ENCODE measurements around the gene C4orf36. TPM values are rescaled to one million over a fixed set of nuclear protein-coding genes. Genes with fewer than 3 reads are reported as not detected.

Gene C4orf36, protein sequence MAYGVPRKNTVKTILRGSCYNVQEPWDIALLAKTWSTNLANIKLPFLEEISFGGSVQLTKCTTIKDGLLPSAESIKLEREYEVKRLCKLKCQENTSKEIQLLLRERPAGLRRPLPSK
- total RNA-seq = 1 to 10 TPM in 3 of 4 donors, not detected in 1; 2.8 to 4.7 (median 3.4) TPM

DNA sequence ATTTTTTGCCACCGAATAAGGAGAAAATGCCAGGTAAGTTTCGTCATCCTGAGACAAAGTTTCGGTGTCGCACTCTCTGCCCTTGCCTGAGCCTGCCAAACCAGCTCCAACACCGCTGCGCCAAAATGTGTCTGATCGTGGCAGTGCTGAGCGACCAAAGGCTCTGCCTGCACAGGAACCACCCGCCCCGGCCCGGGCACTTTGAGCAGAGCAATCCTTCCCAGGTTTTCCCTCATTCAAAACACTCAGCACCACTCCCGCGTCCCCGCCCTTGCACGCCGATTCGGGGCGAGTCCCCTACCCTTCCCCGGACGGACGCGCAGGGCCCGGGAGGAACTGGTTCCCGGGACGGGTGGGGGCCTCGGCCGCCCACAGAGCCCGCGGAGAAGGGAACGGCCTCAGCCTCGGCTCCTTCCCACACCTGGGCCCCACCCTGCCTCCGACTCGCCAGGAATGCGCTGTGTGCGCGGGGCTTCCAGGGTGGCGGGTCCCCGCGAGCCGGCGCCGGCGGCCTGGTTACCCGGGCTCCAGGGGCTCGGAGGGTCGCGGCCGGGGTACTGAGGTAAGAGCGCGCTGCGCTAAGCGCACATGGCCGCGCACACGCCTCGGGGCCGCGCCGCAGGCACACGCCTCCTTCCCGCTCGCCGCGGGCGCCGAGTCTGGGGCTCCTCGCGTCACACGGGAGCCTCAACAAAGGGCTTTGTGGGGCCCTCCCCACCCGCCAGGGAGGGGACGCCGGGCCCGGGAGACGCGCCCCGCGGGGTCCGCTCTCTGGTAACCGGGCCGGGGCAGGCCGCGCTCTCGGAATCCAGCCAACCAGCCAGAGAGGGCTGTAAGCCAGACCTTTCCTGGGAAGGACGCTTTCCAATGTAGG is at the start of gene C4orf36:
Gene C4orf36, minus strand, starts transcription at position 661 of the 874 bp plus-strand sequence. CDS start 902 bp downstream, outside the sequence.
- 0 to 2% methylated on average over 28 to 45 of the region's 84 CpGs for WGBS, 2 donors
- DNase-seq (ENCODE audit: low spot score in 2 of 2) = peak; percentile 82 to 95
- H3K4me3 ChIP-seq (ENCODE audit: low read depth, poor library complexity, severe bottlenecking) = peak within 1 kb of the TSS; percentile 57
- intact Hi-C loops (cut with DNase I; ENCODE audit: low total_unique reads) = loop anchor here (5.0 kb wide), 1 partner anchor 395 kb away; no protein-coding TSS in a partner anchor
- TF ChIP-seq, protein P1, sequence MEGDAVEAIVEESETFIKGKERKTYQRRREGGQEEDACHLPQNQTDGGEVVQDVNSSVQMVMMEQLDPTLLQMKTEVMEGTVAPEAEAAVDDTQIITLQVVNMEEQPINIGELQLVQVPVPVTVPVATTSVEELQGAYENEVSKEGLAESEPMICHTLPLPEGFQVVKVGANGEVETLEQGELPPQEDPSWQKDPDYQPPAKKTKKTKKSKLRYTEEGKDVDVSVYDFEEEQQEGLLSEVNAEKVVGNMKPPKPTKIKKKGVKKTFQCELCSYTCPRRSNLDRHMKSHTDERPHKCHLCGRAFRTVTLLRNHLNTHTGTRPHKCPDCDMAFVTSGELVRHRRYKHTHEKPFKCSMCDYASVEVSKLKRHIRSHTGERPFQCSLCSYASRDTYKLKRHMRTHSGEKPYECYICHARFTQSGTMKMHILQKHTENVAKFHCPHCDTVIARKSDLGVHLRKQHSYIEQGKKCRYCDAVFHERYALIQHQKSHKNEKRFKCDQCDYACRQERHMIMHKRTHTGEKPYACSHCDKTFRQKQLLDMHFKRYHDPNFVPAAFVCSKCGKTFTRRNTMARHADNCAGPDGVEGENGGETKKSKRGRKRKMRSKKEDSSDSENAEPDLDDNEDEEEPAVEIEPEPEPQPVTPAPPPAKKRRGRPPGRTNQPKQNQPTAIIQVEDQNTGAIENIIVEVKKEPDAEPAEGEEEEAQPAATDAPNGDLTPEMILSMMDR (IDR thresholded peaks at IDR 0.05) = no peak
- no peak for TF ChIP-seq POLR2A (IDR thresholded peaks at IDR 0.05)

DNA sequence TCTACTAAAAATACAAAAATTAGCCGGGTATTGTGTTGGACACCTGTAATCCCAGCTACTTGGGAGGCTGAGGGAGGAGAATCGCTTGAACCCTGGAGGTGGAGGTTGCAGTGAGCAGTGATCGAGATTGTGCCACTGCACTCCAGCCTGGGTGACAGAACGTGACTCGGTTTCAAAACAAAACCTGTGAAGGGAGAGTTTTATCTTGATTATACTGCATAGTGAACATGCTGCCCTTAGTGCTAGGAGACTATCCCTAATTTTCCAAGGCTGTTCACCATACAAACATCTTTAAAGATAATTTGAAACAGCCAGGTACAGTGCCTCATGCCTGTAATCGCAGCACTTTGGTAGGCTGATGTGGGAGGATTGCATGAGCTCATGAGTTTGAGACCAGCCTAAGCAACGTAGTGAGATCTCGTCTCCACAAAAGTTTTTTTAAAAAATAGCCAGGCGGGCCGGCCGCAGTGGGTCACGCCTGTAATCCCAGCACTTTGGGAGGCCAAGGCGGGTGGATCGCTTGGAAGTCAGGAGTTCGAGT is 48.8 kb upstream of the C4orf36 start:
- TF ChIP-seq POLR2A (IDR thresholded peaks at IDR 0.05) = no peak
- TF ChIP-seq, protein P1 (IDR thresholded peaks at IDR 0.05) = no peak
- intact Hi-C loops (cut with DNase I; ENCODE audit: low total_unique reads) = no loop called here
- no peak overlapping the region for H3K4me3 ChIP-seq (ENCODE audit: low read depth, poor library complexity, severe bottlenecking)
- DNase-seq (ENCODE audit: low spot score in 2 of 2) = no peak
- WGBS, 2 donors = 89 to 92% methylated on average over 15 of the region's 15 CpGs

DNA sequence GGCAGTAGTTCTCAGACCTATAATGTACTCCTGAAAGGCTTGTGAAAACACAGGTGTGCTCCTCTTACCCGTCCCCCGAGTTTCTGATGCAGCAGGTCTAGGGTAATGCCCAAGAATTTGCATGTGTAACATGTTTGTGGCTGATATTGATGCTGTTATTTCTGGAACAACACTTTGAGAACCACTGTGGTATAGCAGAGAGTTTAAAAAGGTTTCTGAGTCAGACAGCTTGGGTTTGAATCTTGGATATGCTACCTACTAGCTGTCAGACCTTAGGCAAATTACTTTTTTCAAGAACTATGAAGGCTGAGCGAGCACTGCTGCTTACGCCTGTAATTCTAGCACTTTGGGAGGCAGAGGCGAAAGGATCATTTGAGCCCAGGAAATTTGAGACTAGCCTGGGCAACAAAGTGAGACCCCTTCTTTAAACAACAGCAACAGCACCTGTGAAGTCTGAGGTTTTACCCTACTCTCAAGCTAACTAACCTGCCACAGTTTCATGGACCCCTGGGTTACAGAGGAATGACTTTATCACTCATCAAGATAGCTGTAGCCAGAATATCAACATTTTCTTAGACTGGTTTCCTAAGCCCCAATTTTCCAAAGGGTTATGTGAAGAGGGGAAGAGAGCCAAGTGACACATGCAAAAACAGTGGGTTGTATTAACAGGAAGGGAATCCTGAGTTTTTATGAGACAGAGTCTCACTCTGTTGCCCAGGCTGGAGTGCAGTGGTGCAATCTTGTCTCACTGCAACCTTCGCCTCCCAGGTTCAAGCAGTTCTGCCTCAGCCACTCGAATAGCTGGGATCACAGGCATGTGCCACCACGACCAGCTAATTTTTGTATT is 47.7 kb upstream of the C4orf36 start:
- no peak for DNase-seq (ENCODE audit: low spot score in 2 of 2)
- WGBS, 2 donors = 54 to 61% methylated on average over 8 of the region's 8 CpGs
- intact Hi-C loops (cut with DNase I; ENCODE audit: low total_unique reads) = loop anchor here (5.0 kb wide), 1 partner anchor 67 kb away; no protein-coding TSS in a partner anchor
- no peak overlapping the region for H3K4me3 ChIP-seq (ENCODE audit: low read depth, poor library complexity, severe bottlenecking)
- no peak for TF ChIP-seq POLR2A (IDR thresholded peaks at IDR 0.05)
- TF ChIP-seq, protein P1 (IDR thresholded peaks at IDR 0.05) = no peak

DNA sequence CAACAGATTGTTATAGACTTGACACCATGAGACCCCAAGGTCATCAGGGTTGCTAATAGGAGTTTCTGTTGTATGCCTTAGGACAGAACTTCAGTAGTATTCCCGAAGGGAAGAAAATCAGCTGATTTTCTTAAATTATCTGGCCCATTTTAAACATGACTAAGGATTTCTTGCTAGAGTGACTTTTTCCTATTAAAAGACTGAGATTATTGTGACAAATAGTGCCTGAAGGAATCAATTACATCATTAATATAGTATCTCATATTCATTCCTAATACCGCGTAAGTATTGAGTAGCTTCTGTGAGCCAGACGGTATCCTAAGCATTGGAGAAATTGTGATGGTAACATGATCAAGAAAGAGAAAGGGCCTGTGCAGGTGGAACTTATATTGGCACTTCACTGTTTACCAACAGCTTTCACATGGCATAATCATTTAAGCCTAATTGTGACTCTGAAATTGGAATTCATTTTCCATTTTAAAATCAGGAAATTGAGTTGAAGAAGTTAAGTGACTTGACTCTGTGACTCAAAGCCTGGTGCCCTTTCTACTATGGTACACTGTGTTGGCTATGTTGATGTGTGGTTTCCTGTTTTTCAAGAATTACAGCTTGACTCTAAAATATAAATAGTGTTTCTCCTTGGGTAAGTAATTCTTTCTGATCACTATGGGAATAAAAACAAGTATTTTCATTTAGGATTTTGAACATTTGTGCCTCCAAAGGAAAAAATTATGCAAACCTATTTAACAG is 46.7 kb upstream of the C4orf36 start:
- 34 to 42% methylated on average over 4 of the region's 4 CpGs for WGBS, 2 donors

More for the DNA sequence above, 46.7 kb upstream of the C4orf36 start:
- TF ChIP-seq POLR2A (IDR thresholded peaks at IDR 0.05) = no peak
- TF ChIP-seq, protein P1 (IDR thresholded peaks at IDR 0.05) = no peak
- DNase-seq (ENCODE audit: low spot score in 2 of 2) = no peak
- intact Hi-C loops (cut with DNase I; ENCODE audit: low total_unique reads) = loop anchor here (5.0 kb wide), 1 partner anchor 68 kb away; no protein-coding TSS in a partner anchor
- H3K4me3 ChIP-seq (ENCODE audit: low read depth, poor library complexity, severe bottlenecking) = no peak overlapping the region
